HEK293 (cell line): Measurements from ENCODE around the gene ZNF654.

ENCODE experiments used
- AEBP2 ChIP-seq: fragments of 450-650 bp; formaldehyde crosslinking; IDR thresholded peaks from 2 replicates; pipeline ENCODE4 v1.5.1; 2016; ENCODE audit warnings: missing biosample characterization, missing genetic modification characterization, borderline replicate concordance
- CTCF ChIP-seq: fragments of 450-650 bp; formaldehyde crosslinking; IDR thresholded peaks from 2 replicates; pipeline ENCODE4 v1.5.1; 2016; ENCODE audit warnings: missing biosample characterization, missing genetic modification characterization
- KLF1 ChIP-seq: fragments of 450-650 bp; formaldehyde crosslinking; IDR thresholded peaks from 2 replicates; pipeline ENCODE4 v1.5.1; 2016; ENCODE audit warnings: missing biosample characterization, missing genetic modification characterization
- PBX3 ChIP-seq: sonication (generic); formaldehyde crosslinking; IDR thresholded peaks from 2 replicates; pipeline ENCODE4 v1.8.1; 2022; ENCODE audit warnings: mild to moderate bottlenecking, moderate library complexity, missing genetic modification reagents
- ZFP37 ChIP-seq: fragments of 450-650 bp; formaldehyde crosslinking; IDR thresholded peaks from 2 replicates; pipeline ENCODE4 v1.5.1; 2016; ENCODE audit warnings: missing biosample characterization, missing genetic modification characterization
- ZNF24 ChIP-seq: fragments of 450-650 bp; formaldehyde crosslinking; IDR thresholded peaks from 2 replicates; pipeline ENCODE4 v1.5.1; 2016; ENCODE audit warnings: missing biosample characterization, missing genetic modification characterization
- ZNF416 ChIP-seq: fragments of 450-650 bp; formaldehyde crosslinking; IDR thresholded peaks from 2 replicates; pipeline ENCODE4 v1.5.1; 2016; ENCODE audit warnings: missing biosample characterization, missing genetic modification characterization
- ZNF529 ChIP-seq: fragments of 450-650 bp; formaldehyde crosslinking; IDR thresholded peaks from 2 replicates; pipeline ENCODE4 v1.5.1; 2017; ENCODE audit warnings: missing genetic modification characterization, missing biosample characterization; ENCODE audit not compliant: insufficient replicate concordance
- ZNF624 ChIP-seq: fragments of 450-650 bp; formaldehyde crosslinking; IDR thresholded peaks from 2 replicates; pipeline ENCODE4 v1.5.1; 2017; ENCODE audit warnings: missing biosample characterization, missing genetic modification characterization
- ZNF785 ChIP-seq: fragments of 450-650 bp; formaldehyde crosslinking; IDR thresholded peaks from 2 replicates; pipeline ENCODE4 v1.5.1; 2016; ENCODE audit warnings: missing biosample characterization, missing genetic modification characterization

DNA sequence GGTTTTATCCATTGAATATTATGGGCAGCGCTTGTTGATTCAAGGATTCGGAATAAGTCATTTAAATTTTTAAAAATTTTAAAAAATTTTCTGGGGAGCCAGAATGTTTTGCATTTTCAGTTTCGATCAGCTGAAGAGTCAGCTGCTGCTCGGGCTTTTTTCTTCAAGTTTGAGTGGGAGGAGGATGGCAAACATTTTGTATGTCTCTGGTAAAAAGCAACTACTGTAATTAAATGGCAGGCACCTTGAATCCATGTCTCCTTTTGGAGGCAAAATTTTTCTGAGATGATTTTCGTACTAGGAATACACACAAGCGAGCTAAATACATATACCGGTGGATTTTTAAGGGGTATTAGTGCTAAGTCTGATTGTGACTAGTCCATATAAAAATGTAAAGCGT lies 91.3 kb downstream of the ZNF654 start:
- TF ChIP-seq KLF1 (no peak), CTCF (tag by site-specific recombination) (no peak), ZNF529 (no peak), PBX3 (CRISPR knock-in tag) (no peak), ZFP37 (tag by site-specific recombination) (no peak), AEBP2 (tag by site-specific recombination) (no peak), ZNF624 (no peak), ZNF785 (no peak), ZNF24 (tag by site-specific recombination) (no peak), ZNF416 (tag by site-specific recombination) (no peak)
